Hepatocyte (in vitro differentiated cells): Measurements from ENCODE around the gene FAIM.

Experiments used
- CTCF ChIP-seq: fragments of 200-600 bp; sonication (generic); IDR thresholded peaks from 2 replicates; pipeline ENCODE4 v1.5.1; 2016; ENCODE audit warnings: antibody characterized with exemption, mild to moderate bottlenecking; ENCODE audit not compliant: poor library complexity
- EZH2 ChIP-seq: fragments of 200-600 bp; sonication (generic); IDR thresholded peaks from 2 replicates; pipeline ENCODE4 v1.6.1; 2016; ENCODE audit warnings: antibody characterized with exemption, mild to moderate bottlenecking, borderline replicate concordance

- TF ChIP-seq CTCF, result no peak
- TF ChIP-seq EZH2, result no peak
These were observed 69.5 kb downstream of the FAIM start for GRCh38 chr3:138678086-138678485.
